Activated CD8-positive, alpha-beta memory T cell treated with anti-CD3 and anti-CD28 coated beads for 24 hours (primary cell): ENCODE results near the gene FOXO6.

Source experiments
- DNase-seq: peaks from one replicate; pipeline ENCODE4 v3.0.0-alpha.2; 2020

Gene FOXO6

GRCh38 chr1:41386196-41386663 is 25.0 kb downstream of the FOXO6 start:
- no peak for DNase-seq

GRCh38 chr1:41387667-41388091 is 26.4 kb downstream of the FOXO6 start:
- DNase-seq: no peak

- DNase-seq: no peak
Observed at GRCh38 chr1:41388510-41388909, 27.3 kb downstream of the FOXO6 start.

- no peak for DNase-seq
Observed at GRCh38 chr1:41389009-41389408, 27.8 kb downstream of the FOXO6 start.

- no peak for DNase-seq
Observed at GRCh38 chr1:41390166-41390565, 28.9 kb downstream of the FOXO6 start.

GRCh38 chr1:41390573-41390972 is 29.3 kb downstream of the FOXO6 start:
- no peak for DNase-seq

- DNase-seq: no peak
Observed at GRCh38 chr1:41391834-41392527, 30.7 kb downstream of the FOXO6 start.

- no peak for DNase-seq
Observed at GRCh38 chr1:41392528-41392924, 31.3 kb downstream of the FOXO6 start.

GRCh38 chr1:41393716-41394368 is 32.6 kb downstream of the FOXO6 start:
- DNase-seq: no peak

GRCh38 chr1:41394369-41394744 is 33.1 kb downstream of the FOXO6 start:
- no peak for DNase-seq

GRCh38 chr1:41394959-41395956 is 34.0 kb downstream of the FOXO6 start:
- DNase-seq: no peak

GRCh38 chr1:41396084-41396483 is 34.9 kb downstream of the FOXO6 start:
- DNase-seq: no peak

GRCh38 chr1:41397020-41397419 is 35.8 kb downstream of the FOXO6 start:
- DNase-seq: no peak

GRCh38 chr1:41397753-41398330 is 36.6 kb downstream of the FOXO6 start:
- DNase-seq: no peak

- no peak for DNase-seq
Observed at GRCh38 chr1:41399145-41399795, 38.0 kb downstream of the FOXO6 start.

- no peak for DNase-seq
Observed at GRCh38 chr1:41400225-41400624, 39.0 kb downstream of the FOXO6 start.

GRCh38 chr1:41401899-41402298 is 40.7 kb downstream of the FOXO6 start:
- DNase-seq: no peak

GRCh38 chr1:41404308-41404761 is 43.1 kb downstream of the FOXO6 start:
- no peak for DNase-seq

- DNase-seq: no peak
Observed at GRCh38 chr1:41407664-41408252, 46.5 kb downstream of the FOXO6 start.

- DNase-seq: no peak
Observed at GRCh38 chr1:41408691-41409090, 47.5 kb downstream of the FOXO6 start.

GRCh38 chr1:41409825-41410224 is 48.6 kb downstream of the FOXO6 start:
- no peak for DNase-seq

GRCh38 chr1:41410462-41410861 is 49.2 kb downstream of the FOXO6 start:
- DNase-seq: no peak
